GM21515 (cell line): Measurements from ENCODE around the gene RAB11FIP4.

Source experiments
- ATAC-seq: cut with Tn5 transposase; IDR thresholded peaks from one replicate; pipeline ENCODE4 v1.9.1; 2021; ENCODE audit not compliant: unreplicated experiment

RAB11FIP4 gene

GRCh38 chr17:31404028-31404949 lies 12.8 kb downstream of the RAB11FIP4 start:
- no peak for ATAC-seq

DNA sequence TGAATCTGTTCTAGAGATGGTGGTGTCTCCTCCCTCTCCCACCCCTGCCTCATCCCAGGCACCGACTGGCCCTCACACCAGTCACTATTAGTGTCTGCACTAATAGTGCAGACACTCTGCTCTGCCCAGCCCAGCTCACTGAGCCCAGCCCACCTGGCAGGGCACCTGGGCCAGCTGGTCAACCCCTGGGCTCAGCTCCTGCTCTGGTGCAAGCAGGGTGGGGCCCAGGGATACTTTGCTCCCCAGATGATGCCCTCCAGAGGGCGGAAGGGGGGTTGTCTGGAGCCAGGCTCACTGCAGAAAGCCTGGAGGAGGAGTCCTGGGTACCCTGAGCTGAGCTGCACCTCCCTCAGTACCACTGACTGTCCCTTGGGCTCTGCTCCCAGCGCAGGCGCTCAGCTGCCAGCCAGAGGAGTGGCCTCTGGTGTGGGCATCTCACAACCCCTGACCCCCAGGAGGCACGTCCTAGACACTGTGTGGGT lies 14.5 kb downstream of the RAB11FIP4 start:
- ATAC-seq: no peak

DNA sequence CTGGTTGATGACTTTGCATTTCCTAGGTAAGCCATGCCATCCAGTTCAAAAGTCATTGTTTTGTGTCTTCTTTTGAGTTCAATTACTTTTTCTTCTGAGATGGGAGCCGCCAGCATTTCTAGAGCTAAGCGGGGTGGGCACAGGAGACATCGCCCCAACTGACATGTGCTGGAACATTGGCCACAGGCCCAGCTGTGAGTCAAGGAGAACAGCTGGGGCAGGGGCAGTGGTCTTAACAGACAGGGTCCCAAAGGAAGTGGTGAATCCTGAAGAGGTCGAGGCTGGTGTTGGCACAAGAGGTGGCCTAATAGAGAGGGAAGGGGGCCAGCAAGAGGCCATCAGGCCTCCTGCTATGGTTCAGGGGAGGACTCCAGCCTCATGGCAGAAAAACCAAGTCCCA lies 17.1 kb downstream of the RAB11FIP4 start:
- no peak for ATAC-seq

DNA sequence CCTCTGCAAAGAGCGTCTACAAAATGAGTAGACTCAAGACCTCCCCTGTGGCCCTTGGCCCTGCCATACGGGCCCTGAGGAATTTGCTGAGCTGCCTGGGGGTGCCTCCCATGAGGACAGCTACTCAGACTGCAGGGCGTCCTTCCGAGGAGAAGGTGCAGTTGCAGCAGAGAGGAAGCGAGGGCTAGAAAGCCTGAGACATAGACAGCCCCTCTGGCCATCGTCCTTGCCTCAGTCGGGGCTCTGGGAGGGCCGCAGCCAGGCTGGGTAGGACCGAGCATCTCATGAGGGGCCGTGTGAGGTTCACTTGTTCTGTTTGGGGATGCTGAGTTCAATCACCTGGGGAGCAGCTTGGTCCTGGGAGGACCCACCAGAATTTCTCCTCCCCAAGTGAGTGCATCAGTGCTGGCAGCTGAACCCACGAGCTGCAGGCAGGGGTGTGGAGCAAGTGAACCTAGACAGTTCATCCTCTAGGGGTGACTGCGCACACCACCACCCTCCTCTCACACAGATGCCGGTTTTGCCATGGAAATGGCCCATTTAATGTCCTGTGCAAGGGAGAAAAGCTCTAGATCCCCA lies 20.3 kb downstream of the RAB11FIP4 start:
- ATAC-seq: no peak

GRCh38 chr17:31412511-31412910 lies 21.0 kb downstream of the RAB11FIP4 start:
- no peak for ATAC-seq

DNA sequence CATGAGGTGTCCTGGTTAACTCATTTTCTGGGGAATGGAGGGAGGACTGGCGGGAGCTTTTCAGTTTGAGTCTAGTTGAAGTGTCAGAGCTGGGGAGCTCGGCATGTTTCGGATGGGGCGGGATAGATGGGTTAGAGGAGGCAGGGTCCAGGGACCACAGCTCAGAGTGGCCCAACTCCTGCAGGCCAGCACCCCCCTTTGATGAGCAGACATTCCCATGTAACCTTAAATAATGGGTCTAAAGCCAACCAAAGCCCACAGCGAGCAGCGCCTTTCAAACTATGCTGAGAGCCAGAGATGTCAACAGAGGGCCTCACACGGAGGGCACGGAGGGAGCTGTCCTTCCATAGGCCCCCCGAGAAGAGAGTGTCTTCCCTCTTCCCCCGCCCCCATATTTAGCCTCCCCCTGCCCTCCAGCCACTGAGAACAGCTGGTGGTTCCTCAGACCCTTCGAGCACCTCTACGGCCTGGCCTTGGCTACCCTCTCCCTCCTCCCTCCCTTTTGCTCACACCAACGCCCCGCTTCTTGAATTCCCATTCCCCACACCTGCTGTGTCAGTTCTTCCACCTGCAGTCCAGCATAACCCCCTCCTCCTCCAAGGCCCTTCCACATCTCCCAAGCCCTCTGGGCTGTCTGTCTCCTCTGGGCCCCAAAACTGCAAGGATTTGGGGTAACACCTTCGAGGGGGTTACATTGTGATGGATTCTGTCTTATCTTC lies 21.8 kb downstream of the RAB11FIP4 start:
- ATAC-seq: no peak

DNA sequence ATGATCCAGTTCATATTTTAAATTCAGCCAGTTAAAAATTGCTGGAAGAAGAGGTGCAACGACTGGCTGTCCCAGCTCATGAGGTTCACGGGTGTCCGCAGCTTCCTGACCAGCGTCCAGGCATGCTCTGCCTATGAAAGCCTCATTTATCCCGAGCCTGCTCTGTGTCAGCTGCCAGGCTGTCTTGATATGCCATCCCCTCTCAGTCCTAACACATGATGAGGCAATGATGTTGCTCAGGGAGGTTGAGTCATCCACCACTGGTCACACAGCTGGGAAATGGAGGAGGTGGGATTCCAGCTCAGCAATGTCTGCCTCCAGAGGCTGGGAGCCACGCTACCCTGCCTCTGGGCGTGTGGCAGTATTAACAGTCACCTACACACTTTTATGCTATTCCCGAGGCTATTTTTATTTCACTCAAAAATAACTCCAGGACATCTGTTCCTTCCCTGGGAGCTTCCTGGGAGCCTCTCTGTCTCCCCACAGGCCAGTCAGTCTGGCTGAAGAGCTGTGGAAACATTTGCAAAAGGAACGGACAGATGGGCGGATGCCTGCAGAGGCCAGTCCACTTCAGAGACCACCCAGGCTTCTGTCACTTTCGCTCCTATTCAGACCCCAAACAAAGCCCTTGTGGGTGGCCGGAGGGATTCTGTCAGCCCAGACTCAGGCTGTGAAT lies 22.5 kb downstream of the RAB11FIP4 start:
- ATAC-seq: no peak

- no peak for ATAC-seq
Observed at GRCh38 chr17:31414550-31414918, 23.1 kb downstream of the RAB11FIP4 start.

- no peak for ATAC-seq
Observed at GRCh38 chr17:31415004-31415454, 23.6 kb downstream of the RAB11FIP4 start.

- no peak for ATAC-seq
Observed at GRCh38 chr17:31415640-31416502, 24.4 kb downstream of the RAB11FIP4 start.

GRCh38 chr17:31416503-31416923 lies 25.0 kb downstream of the RAB11FIP4 start:
- ATAC-seq: no peak

DNA sequence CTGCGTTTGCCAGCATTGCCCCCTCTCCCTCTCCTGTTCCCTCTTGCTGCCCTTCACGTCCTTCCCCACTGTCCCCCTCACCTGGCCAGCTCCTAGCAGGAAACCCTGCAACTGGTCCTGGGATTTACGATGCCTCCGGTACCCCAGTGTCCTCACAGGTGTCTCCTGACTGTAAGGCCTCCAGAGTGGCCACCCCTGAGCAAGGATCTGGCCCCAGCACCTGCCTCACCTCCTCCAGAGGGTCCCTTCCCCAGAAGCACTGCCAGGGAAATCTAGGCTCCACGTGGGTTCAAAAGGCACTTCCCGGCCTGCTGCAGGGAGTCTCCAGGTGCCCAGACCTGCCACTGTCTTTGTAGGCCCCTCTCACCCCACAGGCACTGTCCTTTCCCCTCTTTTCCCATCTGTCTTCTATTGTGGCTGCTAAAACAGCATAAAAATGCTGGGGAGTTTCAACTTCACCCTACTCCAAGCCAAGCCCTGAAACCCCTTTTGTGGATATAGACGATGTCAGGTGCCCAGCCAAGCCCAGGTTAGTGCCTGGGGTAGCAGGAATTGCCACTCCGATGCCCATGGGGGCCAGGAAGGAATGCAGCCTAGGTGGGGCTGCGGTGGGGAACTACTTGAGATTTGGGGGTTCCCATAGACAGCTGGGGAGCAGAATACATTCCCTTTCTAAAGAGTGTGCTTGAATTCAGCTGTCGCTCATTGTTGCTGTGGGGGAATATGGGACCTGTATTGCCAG lies 25.7 kb downstream of the RAB11FIP4 start:
- no peak for ATAC-seq

- no peak for ATAC-seq
Observed at GRCh38 chr17:31418773-31419350, 27.4 kb downstream of the RAB11FIP4 start.

DNA sequence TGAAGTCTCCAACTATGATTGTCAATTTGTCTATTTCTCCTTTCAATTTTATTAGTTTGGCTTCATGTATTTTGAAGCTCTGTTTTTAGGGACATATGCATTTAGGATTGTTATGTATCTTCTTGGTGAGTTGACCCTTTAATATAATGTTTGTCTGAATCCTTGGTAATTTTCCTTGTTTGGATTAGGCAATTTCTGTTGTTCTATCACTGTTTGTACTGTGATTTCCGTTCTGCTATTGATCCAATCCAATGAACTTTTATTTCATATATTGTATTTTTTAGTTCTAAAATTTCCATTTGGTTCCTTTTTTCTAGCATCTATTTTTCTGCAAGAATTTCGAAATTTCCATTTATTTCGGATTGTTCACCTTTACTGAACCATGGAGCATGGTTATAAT lies 31.0 kb downstream of the RAB11FIP4 start:
- ATAC-seq: no peak

GRCh38 chr17:31424944-31425281 lies 33.4 kb downstream of the RAB11FIP4 start:
- no peak for ATAC-seq

DNA sequence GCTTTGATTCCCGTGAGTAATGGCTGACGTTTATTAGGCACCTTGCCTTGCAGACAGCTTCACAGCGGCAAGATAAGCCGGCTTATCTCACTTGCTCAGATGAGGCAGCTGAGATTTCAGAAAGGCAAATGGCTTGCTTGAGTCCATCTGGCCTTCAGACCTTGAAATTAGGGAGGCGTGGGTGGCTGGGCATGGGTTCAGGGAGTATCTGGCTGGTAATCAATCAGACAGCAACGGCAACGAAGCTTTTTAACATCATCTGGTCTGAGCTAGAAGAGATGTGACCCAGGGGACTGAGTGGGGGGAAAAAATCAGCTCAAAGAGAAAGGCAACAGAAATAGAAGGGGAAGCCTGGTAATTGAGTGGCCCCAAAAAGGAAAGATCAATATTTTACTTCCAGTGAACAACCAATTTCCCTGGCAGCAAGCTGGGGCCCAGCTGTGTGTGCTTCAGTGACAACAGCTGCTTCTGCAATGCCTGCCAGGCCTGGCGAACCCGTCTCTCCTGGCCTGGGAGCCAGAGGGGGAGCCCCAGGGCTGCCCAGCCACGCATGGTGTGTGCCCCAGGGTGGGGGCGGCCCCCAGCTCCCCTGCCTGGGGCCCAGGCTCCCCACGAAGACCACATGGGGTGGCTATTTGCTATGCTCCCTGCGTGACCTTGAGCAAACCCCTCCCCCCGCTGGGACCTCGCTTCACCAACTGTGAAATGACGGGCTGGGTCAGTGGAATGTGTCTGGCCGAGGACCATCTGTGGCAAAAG lies 34.0 kb downstream of the RAB11FIP4 start:
- ATAC-seq: no peak

GRCh38 chr17:31427684-31428083 lies 36.2 kb downstream of the RAB11FIP4 start:
- ATAC-seq: no peak

GRCh38 chr17:31428111-31428510 lies 36.6 kb downstream of the RAB11FIP4 start:
- ATAC-seq: no peak
